T-helper 1 cell treated with Interleukin-12 subunit alpha and Interleukin-12 subunit beta and Interleukin-4 antibody, amounts not matched to agents 30 μg/mL and 1 μg/mL, for 36 hours (primary cell): ENCODE measurements around the gene KRR1.
"Not testable (repeated sequence)": the region's sequence is repeated elsewhere in the genome, so short reads cannot be mapped to it uniquely, and the experiment has no call there.

ENCODE experiments used
- H3K27ac Mint-ChIP-seq: one replicate; pipeline ENCODE4 v1.8.0; 2021; ENCODE audit warnings: mild to moderate bottlenecking, mixed read lengths
- H3K27me3 Mint-ChIP-seq: one replicate; pipeline ENCODE4 v1.8.0; 2021; ENCODE audit warnings: low read depth, mixed read lengths
- H3K36me3 Mint-ChIP-seq: one replicate; pipeline ENCODE4 v1.8.0; 2021; ENCODE audit warnings: low read depth, mixed read lengths
- H3K4me1 Mint-ChIP-seq: one replicate; pipeline ENCODE4 v1.8.0; 2021; ENCODE audit warnings: low read depth, mixed read lengths
- H3K4me3 Mint-ChIP-seq: one replicate; pipeline ENCODE4 v1.8.0; 2021; ENCODE audit warnings: mild to moderate bottlenecking, moderate library complexity, mixed read lengths
- H3K9me3 Mint-ChIP-seq: one replicate; pipeline ENCODE4 v1.8.0; 2021; ENCODE audit warnings: mixed read lengths

KRR1 gene

DNA sequence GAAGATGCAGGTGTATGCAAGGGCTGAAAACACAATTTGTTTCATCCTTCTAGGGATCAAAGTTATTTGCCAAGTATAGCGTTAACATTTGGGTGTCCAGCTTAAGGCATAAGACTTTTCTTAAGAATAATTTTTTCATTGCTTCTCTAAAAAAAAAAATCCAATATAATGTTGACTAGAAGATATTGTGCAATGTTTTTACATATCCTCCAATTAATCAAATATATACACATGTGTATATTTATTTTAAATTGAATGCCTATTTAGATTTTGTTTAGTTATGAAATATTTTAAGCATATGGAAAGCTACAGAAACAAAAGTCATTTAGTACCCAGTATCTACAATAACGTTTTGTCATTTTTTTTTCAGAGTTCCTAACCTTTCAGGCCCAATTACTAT lies 28.5 kb upstream of the KRR1 start:
- Mint-ChIP-seq H3K4me1 (no peaks in the 10 kb centered on the region), H3K27me3 (peaks cover 46% of the 10 kb centered on the region), H3K36me3 (no peaks in the 10 kb centered on the region)

GRCh38 chr12:75533239-75533638 lies 21.8 kb upstream of the KRR1 start:
- Mint-ChIP-seq H3K4me1 (no peaks in the 10 kb centered on the region), H3K27me3 (peaks cover 32% of the 10 kb centered on the region), H3K9me3 (no peaks in the 10 kb centered on the region), H3K27ac (no peak overlapping the region), H3K4me3 (no peak overlapping the region), H3K36me3 (no peaks in the 10 kb centered on the region)

More for the DNA sequence above, 28.5 kb upstream of the KRR1 start:
- Mint-ChIP-seq H3K9me3 (no peaks in the 10 kb centered on the region), H3K4me3 (no peak overlapping the region), H3K27ac (no peak overlapping the region)

DNA sequence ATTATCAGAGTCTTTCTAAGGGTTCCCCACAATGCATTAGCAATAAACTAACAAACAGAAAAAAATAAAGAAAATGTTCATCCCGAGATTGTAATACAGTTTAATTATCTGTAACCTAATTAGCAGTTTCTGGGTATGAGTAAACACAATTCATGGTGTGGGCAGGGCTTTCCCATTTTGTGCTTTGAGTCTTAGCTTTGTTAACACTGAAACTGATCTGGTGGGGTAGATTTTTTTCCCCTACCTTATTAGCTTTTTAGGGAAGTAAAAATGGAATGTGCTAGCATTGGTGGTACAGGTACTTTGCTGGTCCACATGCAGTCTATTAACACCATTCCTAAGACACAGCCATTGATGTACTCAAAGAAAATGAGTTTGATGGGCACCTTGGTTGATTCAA lies 18.4 kb upstream of the KRR1 start:
- Mint-ChIP-seq H3K27ac (no peak overlapping the region), H3K36me3 (no peaks in the 10 kb centered on the region), H3K9me3 (no peaks in the 10 kb centered on the region), H3K27me3 (peaks cover 48% of the 10 kb centered on the region), H3K4me1 (peaks cover 7% of the 10 kb centered on the region), H3K4me3 (no peak overlapping the region)

GRCh38 chr12:75529316-75529715 lies 17.9 kb upstream of the KRR1 start:
- Mint-ChIP-seq H3K4me1 (peaks cover 7% of the 10 kb centered on the region), H3K9me3 (no peaks in the 10 kb centered on the region), H3K4me3 (no peak overlapping the region), H3K27me3 (peaks cover 49% of the 10 kb centered on the region), H3K27ac (no peak overlapping the region), H3K36me3 (no peaks in the 10 kb centered on the region)

DNA sequence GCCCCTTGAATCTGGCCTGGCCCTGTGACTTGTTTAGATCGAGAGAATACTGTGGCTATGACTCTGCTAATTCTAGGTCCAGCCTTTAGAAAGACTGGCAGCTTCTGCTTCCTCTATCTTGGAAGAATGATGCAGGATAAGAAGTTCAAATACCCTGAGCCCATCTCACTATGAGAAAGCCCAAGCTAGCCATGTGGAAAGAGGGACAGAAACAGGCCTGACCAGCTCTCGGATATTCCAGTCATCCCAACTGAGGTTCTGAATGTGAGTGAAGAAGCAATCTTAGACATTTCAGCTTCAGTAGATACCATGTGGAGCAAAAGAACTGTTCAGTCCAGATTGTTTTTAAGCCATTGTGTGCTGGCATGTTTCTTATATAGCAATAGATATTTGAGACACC lies 17.3 kb upstream of the KRR1 start:
- H3K9me3 Mint-ChIP-seq: no peaks in the 10 kb centered on the region
- H3K4me1 Mint-ChIP-seq: peaks cover 7% of the 10 kb centered on the region
- H3K27ac Mint-ChIP-seq: no peak overlapping the region
- H3K36me3 Mint-ChIP-seq: no peaks in the 10 kb centered on the region
- peaks cover 45% of the 10 kb centered on the region for H3K27me3 Mint-ChIP-seq
- H3K4me3 Mint-ChIP-seq: no peak overlapping the region

GRCh38 chr12:75528272-75528671 lies 16.9 kb upstream of the KRR1 start:
- Mint-ChIP-seq H3K27ac (no peak overlapping the region), H3K36me3 (no peaks in the 10 kb centered on the region), H3K4me1 (peaks cover 7% of the 10 kb centered on the region), H3K9me3 (no peaks in the 10 kb centered on the region), H3K27me3 (peaks cover 43% of the 10 kb centered on the region), H3K4me3 (no peak overlapping the region)

DNA sequence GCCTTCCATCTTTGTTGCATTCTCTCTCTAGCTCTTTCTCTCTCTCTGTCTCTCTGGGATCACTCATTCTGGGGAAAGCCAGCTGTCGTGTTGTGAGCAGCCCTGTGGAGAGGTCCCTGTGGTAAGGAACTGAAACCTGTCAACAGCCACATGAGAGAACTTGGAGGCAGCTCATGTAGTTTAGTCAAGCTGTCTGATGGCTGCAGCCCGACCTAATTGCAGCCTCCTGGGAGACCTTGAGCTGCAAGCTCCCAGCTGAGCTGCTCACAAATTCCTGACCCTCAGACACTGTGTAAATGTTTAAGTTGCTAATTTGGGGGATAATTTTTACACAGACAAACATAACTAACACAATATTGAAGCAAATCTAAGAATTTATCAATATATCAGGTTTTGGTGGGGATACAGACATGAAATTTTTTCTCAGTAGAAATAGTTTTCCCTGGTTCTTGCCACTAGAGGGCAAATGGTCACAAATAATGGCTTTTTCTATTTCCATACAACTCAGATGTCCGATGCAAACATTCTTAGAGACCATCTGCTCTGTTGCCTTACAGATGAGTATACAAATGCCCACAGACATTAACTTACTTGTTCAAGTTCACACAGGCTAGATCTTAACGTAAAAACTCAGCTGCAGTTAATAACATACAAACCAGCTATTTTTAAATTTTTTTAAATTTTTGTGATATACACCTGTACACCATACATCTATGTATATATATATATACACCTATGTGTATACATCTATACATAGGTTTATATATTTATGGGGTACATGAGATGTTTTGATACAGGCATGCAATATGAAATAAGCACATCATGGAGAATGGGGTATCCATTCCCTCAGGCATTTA lies 15.5 kb upstream of the KRR1 start:
- H3K4me3 Mint-ChIP-seq: no peak overlapping the region
- H3K9me3 Mint-ChIP-seq: no peaks in the 10 kb centered on the region
- peak overlapping the region; percentile 28 for H3K27ac Mint-ChIP-seq
- H3K4me1 Mint-ChIP-seq: peaks cover 7% of the 10 kb centered on the region
- no peaks in the 10 kb centered on the region for H3K36me3 Mint-ChIP-seq
- H3K27me3 Mint-ChIP-seq: peaks cover 48% of the 10 kb centered on the region

DNA sequence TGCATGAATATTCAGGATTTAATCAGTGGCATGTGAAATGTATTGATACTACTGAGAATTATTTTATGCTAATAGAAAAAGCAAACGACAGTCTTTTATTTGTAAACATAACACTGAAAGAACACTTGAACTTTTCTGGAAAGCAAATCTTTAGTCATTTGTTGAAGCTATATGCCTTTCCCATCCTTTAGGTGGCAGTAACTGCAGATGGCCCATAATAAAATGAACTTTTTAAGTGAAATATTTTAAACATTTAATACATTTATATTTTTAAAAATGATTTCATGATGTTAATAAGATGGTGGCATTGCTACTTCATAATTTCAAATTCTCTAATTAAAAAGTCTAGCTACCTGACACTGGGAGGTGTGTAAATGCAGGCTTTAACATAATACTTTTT lies 13.9 kb upstream of the KRR1 start:
- Mint-ChIP-seq H3K27me3 (peaks cover 55% of the 10 kb centered on the region), H3K9me3 (no peaks in the 10 kb centered on the region)

DNA sequence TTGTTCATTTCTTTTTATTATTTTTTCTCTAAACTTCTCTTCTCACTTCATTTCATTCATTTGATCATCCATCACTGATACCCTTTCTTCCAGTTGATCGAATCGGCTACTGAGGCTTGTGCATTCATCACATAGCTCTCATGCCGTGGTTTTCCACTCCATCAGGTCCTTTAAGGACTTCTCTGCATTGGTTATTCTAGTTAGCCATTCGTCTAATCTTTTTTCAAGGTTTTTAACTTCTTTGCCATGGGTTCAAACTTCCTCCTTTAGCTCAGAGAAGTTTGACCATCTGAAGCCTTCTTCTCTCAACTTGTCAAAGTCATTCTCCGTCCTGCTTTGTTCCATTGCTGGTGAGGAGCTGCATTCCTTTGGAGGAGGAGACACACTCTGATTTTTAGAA lies 10.7 kb upstream of the KRR1 start:
- not testable (repeated sequence) for H3K9me3 Mint-ChIP-seq, H3K4me1 Mint-ChIP-seq, H3K36me3 Mint-ChIP-seq, H3K27ac Mint-ChIP-seq, H3K4me3 Mint-ChIP-seq
- H3K27me3 Mint-ChIP-seq: peaks cover 49% of the 10 kb centered on the region

More for the DNA sequence above, 13.9 kb upstream of the KRR1 start:
- Mint-ChIP-seq H3K4me1 (peaks cover 7% of the 10 kb centered on the region), H3K27ac (no peak overlapping the region), H3K36me3 (no peaks in the 10 kb centered on the region), H3K4me3 (no peak overlapping the region)

DNA sequence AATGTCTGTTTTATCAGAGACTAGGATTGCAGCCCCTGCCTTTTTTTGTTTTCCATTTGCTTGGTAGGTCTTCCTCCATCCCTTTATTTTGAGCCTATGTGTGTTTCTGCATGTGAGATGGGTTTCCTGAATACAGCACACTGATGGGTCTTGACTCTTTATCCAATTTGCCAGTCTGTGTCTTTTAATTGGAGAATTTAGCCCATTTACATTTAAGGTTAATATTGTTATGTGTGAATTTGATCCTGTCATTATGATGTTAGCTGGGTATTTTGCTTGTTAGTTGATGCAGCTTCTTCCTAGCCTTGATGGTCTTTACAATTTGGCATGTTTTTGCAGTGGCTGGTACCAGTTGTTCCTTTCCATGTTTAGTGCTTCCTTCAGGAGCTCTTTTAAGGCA lies 9.8 kb upstream of the KRR1 start:
- H3K4me3 Mint-ChIP-seq, H3K9me3 Mint-ChIP-seq, H3K27ac Mint-ChIP-seq, H3K4me1 Mint-ChIP-seq, H3K36me3 Mint-ChIP-seq: not testable (repeated sequence)
- H3K27me3 Mint-ChIP-seq: peaks cover 41% of the 10 kb centered on the region

- H3K4me3 Mint-ChIP-seq: peak overlapping the region; percentile 98
- peaks cover 18% of the 10 kb centered on the region for H3K36me3 Mint-ChIP-seq
- peaks cover 3% of the 10 kb centered on the region for H3K9me3 Mint-ChIP-seq
- H3K27me3 Mint-ChIP-seq: no peaks in the 10 kb centered on the region
- H3K4me1 Mint-ChIP-seq: peaks cover 30% of the 10 kb centered on the region
- no peak overlapping the region for H3K27ac Mint-ChIP-seq
Observed at GRCh38 chr12:75509621-75510020, 1.8 kb downstream of the KRR1 start.

- Mint-ChIP-seq H3K27ac (no peak overlapping the region), H3K36me3 (peaks cover 21% of the 10 kb centered on the region)
Observed at GRCh38 chr12:75508159-75508558, 3.2 kb downstream of the KRR1 start.

GRCh38 chr12:75507086-75507485 lies 4.3 kb downstream of the KRR1 start:
- Mint-ChIP-seq H3K36me3 (peaks cover 20% of the 10 kb centered on the region), H3K4me3 (no peak overlapping the region), H3K27me3 (no peaks in the 10 kb centered on the region), H3K4me1 (peaks cover 29% of the 10 kb centered on the region), H3K27ac (no peak overlapping the region), H3K9me3 (peaks cover 1% of the 10 kb centered on the region)

More at GRCh38 chr12:75508159-75508558, 3.2 kb downstream of the KRR1 start:
- no peak overlapping the region for H3K4me3 Mint-ChIP-seq
- no peaks in the 10 kb centered on the region for H3K27me3 Mint-ChIP-seq
- H3K9me3 Mint-ChIP-seq: peaks cover 3% of the 10 kb centered on the region
- H3K4me1 Mint-ChIP-seq: peaks cover 30% of the 10 kb centered on the region

- Mint-ChIP-seq H3K4me1 (peaks cover 23% of the 10 kb centered on the region), H3K27me3 (no peaks in the 10 kb centered on the region), H3K36me3 (peaks cover 10% of the 10 kb centered on the region), H3K4me3 (no peak overlapping the region), H3K9me3 (no peaks in the 10 kb centered on the region), H3K27ac (no peak overlapping the region)
Observed at GRCh38 chr12:75505706-75506312, 5.6 kb downstream of the KRR1 start.

DNA sequence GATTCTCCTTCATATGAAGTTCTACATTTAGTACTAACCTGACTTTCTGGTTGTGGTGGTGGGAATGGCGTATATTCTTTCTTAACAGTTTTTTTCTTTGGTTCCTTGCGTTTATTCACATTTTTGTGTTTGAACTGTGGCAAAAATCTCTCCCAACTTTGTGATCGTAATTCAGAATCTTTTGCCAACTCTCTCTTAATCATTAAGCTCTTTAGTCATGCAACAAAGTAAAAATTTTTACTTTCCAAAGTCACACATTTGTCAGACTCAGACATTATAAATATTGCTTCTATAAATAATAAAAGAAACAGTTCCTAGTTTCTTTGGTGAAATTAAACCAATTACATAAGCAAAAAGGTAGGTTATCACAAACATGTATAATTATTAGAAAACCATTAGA lies 7.5 kb downstream of the KRR1 start:
- H3K4me3 Mint-ChIP-seq: no peak overlapping the region
- H3K36me3 Mint-ChIP-seq: peaks cover 15% of the 10 kb centered on the region
- H3K9me3 Mint-ChIP-seq: no peaks in the 10 kb centered on the region
- H3K4me1 Mint-ChIP-seq: peaks cover 8% of the 10 kb centered on the region
- H3K27me3 Mint-ChIP-seq: no peaks in the 10 kb centered on the region
- no peak overlapping the region for H3K27ac Mint-ChIP-seq
